BE2C (cell line): ENCODE results near the gene ARHGEF4.

ENCODE experiments used
- DNase-seq: peaks from one replicate; pipeline ENCODE4 v3.0.0-alpha.2; 2020
- H3K27me3 ChIP-seq: fragments of 250-450 bp; sonication (Bioruptor Pico); 2 replicates; pipeline ENCODE4 v1.5.1; 2020; ENCODE audit warnings: mild to moderate bottlenecking
- H3K36me3 ChIP-seq: fragments of 250-450 bp; sonication (Bioruptor Pico); 2 replicates; pipeline ENCODE4 v1.5.1; 2020; ENCODE audit warnings: mild to moderate bottlenecking
- H3K4me1 ChIP-seq: fragments of 250-450 bp; sonication (Bioruptor Pico); 2 replicates; pipeline ENCODE4 v1.5.1; 2020
- H3K4me3 ChIP-seq: 2 replicates; pipeline ENCODE4 v1.5.1; 2011; ENCODE audit warnings: low read depth, low read length
- H3K9me3 ChIP-seq: fragments of 250-450 bp; sonication (Bioruptor Pico); 2 replicates; pipeline ENCODE4 v1.5.1; 2020
- TF ChIP-seq, protein P1 (sequence below): IDR thresholded peaks from 2 replicates; pipeline ENCODE4 v1.5.1; 2012; ENCODE audit warnings: mild to moderate bottlenecking, low read depth, low read length

Gene ARHGEF4

DNA sequence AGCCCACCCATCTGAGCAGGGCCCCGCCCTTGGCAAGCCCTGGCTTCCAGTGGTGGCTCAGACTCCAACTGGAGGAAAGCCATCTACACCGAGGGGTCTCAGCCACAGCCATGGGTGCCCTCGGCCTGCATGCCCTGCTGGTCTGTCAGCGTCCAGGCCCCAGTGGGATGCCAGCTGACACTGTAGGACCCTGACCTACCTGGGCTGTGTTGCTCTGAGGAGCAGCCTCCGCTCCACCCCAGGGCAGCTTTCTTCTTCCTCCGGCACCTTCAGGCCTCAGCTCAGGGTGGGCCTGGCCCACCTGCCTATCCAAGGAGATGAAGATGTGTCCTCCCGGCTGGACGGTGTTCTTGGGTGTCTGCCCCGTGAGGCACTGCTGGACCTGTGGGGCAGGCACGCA is 13.9 kb upstream of the ARHGEF4 start:
- TF ChIP-seq, protein P1, sequence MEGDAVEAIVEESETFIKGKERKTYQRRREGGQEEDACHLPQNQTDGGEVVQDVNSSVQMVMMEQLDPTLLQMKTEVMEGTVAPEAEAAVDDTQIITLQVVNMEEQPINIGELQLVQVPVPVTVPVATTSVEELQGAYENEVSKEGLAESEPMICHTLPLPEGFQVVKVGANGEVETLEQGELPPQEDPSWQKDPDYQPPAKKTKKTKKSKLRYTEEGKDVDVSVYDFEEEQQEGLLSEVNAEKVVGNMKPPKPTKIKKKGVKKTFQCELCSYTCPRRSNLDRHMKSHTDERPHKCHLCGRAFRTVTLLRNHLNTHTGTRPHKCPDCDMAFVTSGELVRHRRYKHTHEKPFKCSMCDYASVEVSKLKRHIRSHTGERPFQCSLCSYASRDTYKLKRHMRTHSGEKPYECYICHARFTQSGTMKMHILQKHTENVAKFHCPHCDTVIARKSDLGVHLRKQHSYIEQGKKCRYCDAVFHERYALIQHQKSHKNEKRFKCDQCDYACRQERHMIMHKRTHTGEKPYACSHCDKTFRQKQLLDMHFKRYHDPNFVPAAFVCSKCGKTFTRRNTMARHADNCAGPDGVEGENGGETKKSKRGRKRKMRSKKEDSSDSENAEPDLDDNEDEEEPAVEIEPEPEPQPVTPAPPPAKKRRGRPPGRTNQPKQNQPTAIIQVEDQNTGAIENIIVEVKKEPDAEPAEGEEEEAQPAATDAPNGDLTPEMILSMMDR, result no peak
- no peaks in the 10 kb centered on the region for H3K27me3 ChIP-seq
- DNase-seq, result no peak
- no peaks in the 10 kb centered on the region for H3K9me3 ChIP-seq
- no peak overlapping the region for H3K4me3 ChIP-seq
- H3K36me3 ChIP-seq, result no peaks in the 10 kb centered on the region
- no peaks in the 10 kb centered on the region for H3K4me1 ChIP-seq

DNA sequence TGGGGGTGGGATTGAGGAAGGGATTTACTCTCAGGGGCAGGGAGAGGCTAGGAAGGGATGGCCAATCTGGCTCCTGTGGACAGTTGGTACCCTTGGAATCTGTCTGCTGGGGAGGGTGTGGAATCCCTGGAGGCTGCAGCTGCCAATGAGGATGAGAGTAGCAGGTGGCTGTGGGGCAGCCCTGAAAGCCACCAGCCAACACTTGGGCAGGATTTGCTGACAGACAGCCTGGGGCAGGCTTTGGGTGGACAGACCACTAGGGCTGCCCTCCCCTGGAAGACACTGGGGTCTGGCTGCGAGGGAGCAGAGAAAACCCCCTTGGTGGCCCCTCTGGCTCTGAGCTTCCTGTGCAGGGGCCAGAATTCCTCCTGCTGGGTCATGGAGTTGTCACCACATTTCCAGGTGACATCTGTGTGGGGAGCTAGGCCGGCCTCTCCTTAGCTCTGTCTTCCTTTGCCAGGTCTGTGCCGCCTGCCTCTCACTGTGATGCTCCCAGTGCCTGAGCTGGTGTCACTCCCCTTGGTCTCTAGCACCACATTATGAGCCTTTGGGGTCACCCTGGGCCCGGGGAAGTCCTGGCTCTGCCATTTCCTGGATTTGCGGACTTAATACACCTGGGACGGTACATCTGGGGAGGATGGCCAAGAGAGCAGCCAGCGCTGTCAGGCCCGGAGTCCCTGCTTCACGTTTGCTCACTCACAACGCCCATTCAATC is 13.4 kb upstream of the ARHGEF4 start:
- no peaks in the 10 kb centered on the region for H3K27me3 ChIP-seq
- TF ChIP-seq, protein P1, result no peak
- no peaks in the 10 kb centered on the region for H3K4me1 ChIP-seq
- H3K9me3 ChIP-seq, result no peaks in the 10 kb centered on the region
- no peak for DNase-seq
- no peak overlapping the region for H3K4me3 ChIP-seq
- H3K36me3 ChIP-seq, result no peaks in the 10 kb centered on the region

DNA sequence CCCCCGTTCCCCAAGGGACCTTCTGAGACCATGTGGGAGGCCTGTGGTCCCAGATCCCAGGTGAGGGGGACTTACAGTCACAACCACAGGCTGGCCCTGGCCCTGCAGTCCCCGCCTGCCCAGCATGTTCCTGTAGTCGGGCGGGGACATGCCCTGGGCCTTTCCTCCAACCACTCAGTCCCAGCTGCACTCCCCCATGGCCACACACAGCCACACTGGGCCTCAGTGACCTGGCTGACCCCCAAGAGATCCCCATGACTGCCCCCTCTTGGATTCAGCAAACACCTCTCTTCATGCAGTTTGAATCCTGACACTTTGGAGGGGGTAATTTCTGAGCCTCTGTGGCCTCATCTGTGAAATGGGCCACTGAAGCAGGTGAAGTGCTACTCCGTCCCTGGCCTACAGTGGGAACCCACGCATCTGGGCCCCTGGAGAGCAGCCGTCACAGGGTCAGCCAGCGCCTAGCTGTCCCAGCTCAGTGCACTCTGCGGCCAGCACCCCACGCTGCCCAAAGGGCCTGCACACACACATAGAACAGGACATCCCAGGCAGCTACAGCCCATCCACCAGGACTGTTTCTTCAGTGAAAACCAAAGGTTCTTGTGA is 12.7 kb upstream of the ARHGEF4 start:
- no peaks in the 10 kb centered on the region for H3K4me1 ChIP-seq
- TF ChIP-seq, protein P1, result no peak
- no peak for DNase-seq

DNA sequence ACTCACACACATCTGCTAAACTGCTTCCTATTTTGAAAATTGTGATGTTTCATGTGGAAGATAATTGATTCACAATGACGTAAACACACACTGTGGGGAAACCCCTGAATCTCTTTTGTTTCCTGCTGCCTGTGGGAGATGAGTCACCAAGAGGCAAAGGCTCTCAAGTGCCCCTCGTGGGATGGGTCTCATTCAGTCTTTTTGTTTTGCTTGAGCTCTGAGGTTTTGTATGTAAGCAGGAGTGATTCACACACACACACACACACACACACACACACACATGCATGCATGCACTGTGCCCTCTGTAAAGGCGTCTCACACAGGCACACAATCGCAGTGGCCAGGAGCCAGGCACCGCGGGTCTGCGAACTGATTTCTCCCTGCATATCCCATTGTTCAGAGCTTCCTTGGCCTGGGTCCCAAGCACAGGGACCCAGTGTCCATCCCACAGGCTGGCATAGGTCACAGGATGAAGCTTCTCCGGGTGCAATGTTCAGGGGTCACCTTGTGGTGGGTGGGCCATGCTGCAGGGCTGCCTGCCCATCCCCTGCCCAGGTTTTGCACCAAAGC is 12.1 kb upstream of the ARHGEF4 start:
- no peak overlapping the region for H3K4me3 ChIP-seq
- H3K9me3 ChIP-seq, result no peaks in the 10 kb centered on the region
- H3K27me3 ChIP-seq, result no peaks in the 10 kb centered on the region
- H3K4me1 ChIP-seq, result no peaks in the 10 kb centered on the region
- H3K36me3 ChIP-seq, result no peaks in the 10 kb centered on the region
- no peak for DNase-seq
- TF ChIP-seq, protein P1, result no peak

More for the DNA sequence above, 12.7 kb upstream of the ARHGEF4 start:
- H3K9me3 ChIP-seq, result no peaks in the 10 kb centered on the region
- H3K36me3 ChIP-seq, result no peaks in the 10 kb centered on the region
- no peak overlapping the region for H3K4me3 ChIP-seq
- no peaks in the 10 kb centered on the region for H3K27me3 ChIP-seq

DNA sequence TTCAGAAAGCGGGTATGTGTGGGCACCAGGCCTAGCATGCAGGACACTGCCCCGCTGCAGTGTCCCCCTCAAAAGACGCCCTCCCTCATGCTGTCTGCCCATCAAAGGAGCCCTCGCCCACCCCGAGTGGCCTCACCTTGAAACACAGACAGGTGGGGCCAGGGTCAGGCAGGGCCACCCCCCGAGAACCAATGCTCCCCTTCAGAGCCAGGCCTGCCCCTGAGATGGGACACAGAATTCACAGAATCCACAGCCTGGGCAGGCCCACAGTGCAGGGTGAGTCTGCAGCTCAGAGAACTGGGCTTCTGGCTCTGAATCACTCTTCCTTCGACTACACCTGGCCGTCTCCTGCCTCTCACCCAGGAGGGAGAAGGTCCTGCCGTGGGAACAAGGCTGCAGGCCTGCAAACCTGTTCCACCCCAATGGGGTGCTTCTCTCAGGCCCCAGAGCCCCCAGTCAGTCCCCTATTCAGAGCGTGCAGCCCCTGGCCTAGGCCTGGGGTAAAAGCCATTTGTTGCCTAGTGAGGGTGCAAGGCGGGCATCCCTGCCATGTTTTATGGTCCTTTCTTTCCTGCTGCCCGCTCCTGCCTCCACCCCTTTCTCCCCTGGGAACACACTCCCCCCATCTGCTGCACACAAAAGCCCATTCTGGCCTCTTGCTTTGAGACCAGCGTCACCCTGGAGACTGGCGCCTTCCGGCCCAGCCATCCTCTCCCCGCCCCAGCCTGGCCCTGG is 11.3 kb upstream of the ARHGEF4 start:
- H3K4me3 ChIP-seq, result no peak overlapping the region
- TF ChIP-seq, protein P1, result no peak
- no peaks in the 10 kb centered on the region for H3K36me3 ChIP-seq
- H3K27me3 ChIP-seq, result no peaks in the 10 kb centered on the region
- H3K4me1 ChIP-seq, result no peaks in the 10 kb centered on the region
- DNase-seq, result no peak
- no peaks in the 10 kb centered on the region for H3K9me3 ChIP-seq
